Measurements from ENCODE around the gene HPCA.

Gene HPCA

DNA sequence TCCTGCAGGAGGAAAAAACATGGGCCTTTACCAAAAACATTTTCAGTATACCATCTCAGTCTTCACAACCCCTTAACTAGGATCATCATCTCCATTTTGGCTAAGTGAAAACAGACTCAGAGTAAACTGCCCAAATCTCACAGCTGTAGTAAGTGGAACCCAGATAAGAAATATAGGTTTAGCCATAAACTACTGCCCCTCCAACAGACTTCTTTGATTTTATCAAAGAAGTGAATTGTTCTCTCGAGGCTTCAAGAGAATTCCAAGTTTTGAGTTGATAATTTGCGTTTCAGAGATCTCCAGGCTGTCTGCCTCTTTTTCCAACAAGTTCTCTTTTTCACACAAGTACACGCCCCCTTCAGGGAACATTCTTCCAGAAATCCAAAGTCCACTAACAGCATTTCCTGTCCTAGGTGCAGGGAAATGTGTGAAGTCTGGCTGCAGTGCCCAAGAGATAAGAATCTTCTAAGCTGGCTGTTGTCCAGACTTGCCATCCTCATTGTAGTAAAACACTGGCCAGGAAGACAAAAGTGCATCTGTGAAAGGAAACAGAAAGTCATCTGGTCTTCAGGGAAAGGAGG lies 47.5 kb downstream of the HPCA start:
- DNase-seq (ENCODE audit: low read depth in 2 of 2) = no peak

- no peak for DNase-seq (ENCODE audit: low read depth in 2 of 2)
Observed at GRCh38 chr1:32934535-32934934, 48.2 kb downstream of the HPCA start.

GRCh38 chr1:32937061-32937460 lies 50.8 kb downstream of the HPCA start:
- no peak for DNase-seq (ENCODE audit: low read depth in 2 of 2)

GRCh38 chr1:32939655-32940371 lies 53.5 kb downstream of the HPCA start:
- DNase-seq (ENCODE audit: low read depth in 2 of 2) = no peak

- no peak for DNase-seq (ENCODE audit: low read depth in 2 of 2)
Observed at GRCh38 chr1:32944180-32944579, 57.9 kb downstream of the HPCA start.
